MM.1S (cell line): ENCODE measurements around the gene SPIRE2.
"Not testable (repeated sequence)": the region's sequence is repeated elsewhere in the genome, so short reads cannot be mapped to it uniquely, and the experiment has no call there.

ENCODE experiments used
- DNase-seq: peaks from one replicate; pipeline ENCODE4 v3.0.0-alpha.2; 2015
- H2AFZ ChIP-seq: fragments of 300-600 bp; sonication (generic); 2 replicates; pipeline ENCODE4 v1.6.0; 2016; ENCODE audit warnings: antibody characterized with exemption, low read length
- H3F3A ChIP-seq: fragments of 300-600 bp; sonication (generic); 2 replicates; pipeline ENCODE4 v1.6.1; 2016; ENCODE audit warnings: mild to moderate bottlenecking, antibody characterized with exemption, low read length, moderate library complexity, mixed read lengths; ENCODE audit not compliant: insufficient read depth
- H3K27ac ChIP-seq: fragments of 300-600 bp; sonication (generic); 2 replicates; pipeline ENCODE4 v1.5.1; 2016; ENCODE audit warnings: mild to moderate bottlenecking, low read length
- H3K27me3 ChIP-seq: fragments of 300-600 bp; sonication (generic); replicated peaks from 2 replicates; pipeline ENCODE4 v1.6.0; 2016; ENCODE audit warnings: low read length; ENCODE audit not compliant: insufficient read depth
- H3K36me3 ChIP-seq: fragments of 300-600 bp; sonication (generic); replicated peaks from 2 replicates; pipeline ENCODE4 v1.6.1; 2016; ENCODE audit warnings: mild to moderate bottlenecking, low read length, mixed read lengths; ENCODE audit not compliant: insufficient read depth
- H3K4me1 ChIP-seq: fragments of 300-600 bp; sonication (generic); 2 replicates; pipeline ENCODE4 v1.6.1; 2016; ENCODE audit warnings: low read length, mixed read lengths
- H3K4me2 ChIP-seq: fragments of 300-600 bp; sonication (generic); 2 replicates; pipeline ENCODE4 v1.6.0; 2016; ENCODE audit warnings: low read depth, low read length
- H3K4me3 ChIP-seq: fragments of 300-600 bp; sonication (generic); 2 replicates; pipeline ENCODE4 v1.5.1; 2016; ENCODE audit warnings: low read length, mixed read lengths
- H3K79me2 ChIP-seq: fragments of 300-600 bp; sonication (generic); 2 replicates; pipeline ENCODE4 v1.6.1; 2016; ENCODE audit warnings: mixed run types, low read length, mixed read lengths
- H3K9ac ChIP-seq: fragments of 300-600 bp; sonication (generic); 2 replicates; pipeline ENCODE4 v1.6.1; 2016; ENCODE audit warnings: low read length, mixed read lengths
- H3K9me2 ChIP-seq: fragments of 300-600 bp; sonication (generic); replicated peaks from 2 replicates; pipeline ENCODE4 v1.6.1; 2016; ENCODE audit warnings: mild to moderate bottlenecking, low read length, mixed read lengths; ENCODE audit not compliant: insufficient read depth
- H3K9me3 ChIP-seq: fragments of 300-600 bp; sonication (generic); replicated peaks from 2 replicates; pipeline ENCODE4 v1.6.1; 2016; ENCODE audit warnings: mild to moderate bottlenecking, low read length, mixed read lengths; ENCODE audit not compliant: insufficient read depth
- H4K20me1 ChIP-seq: fragments of 300-600 bp; sonication (generic); 2 replicates; pipeline ENCODE4 v1.6.1; 2016; ENCODE audit warnings: mild to moderate bottlenecking, low read length, moderate library complexity, mixed read lengths; ENCODE audit not compliant: insufficient read depth
- EZH2 ChIP-seq: fragments of 300-600 bp; sonication (generic); optimal IDR thresholded peaks from 2 replicates; pipeline ENCODE3; 2017; ENCODE audit warnings: low read depth, mild to moderate bottlenecking, antibody characterized with exemption, low read length, mixed read lengths
- EZH2phosphoT487 ChIP-seq: fragments of 300-600 bp; sonication (generic); IDR thresholded peaks from 2 replicates; pipeline ENCODE4 v1.6.1; 2018; ENCODE audit warnings: antibody characterized with exemption, low read length
- TF ChIP-seq, protein P1 (sequence below): fragments of 300-600 bp; sonication (generic); IDR thresholded peaks from 2 replicates; pipeline ENCODE4 v1.5.1; 2016; ENCODE audit warnings: antibody characterized with exemption, low read length, mixed read lengths

SPIRE2 gene

DNA sequence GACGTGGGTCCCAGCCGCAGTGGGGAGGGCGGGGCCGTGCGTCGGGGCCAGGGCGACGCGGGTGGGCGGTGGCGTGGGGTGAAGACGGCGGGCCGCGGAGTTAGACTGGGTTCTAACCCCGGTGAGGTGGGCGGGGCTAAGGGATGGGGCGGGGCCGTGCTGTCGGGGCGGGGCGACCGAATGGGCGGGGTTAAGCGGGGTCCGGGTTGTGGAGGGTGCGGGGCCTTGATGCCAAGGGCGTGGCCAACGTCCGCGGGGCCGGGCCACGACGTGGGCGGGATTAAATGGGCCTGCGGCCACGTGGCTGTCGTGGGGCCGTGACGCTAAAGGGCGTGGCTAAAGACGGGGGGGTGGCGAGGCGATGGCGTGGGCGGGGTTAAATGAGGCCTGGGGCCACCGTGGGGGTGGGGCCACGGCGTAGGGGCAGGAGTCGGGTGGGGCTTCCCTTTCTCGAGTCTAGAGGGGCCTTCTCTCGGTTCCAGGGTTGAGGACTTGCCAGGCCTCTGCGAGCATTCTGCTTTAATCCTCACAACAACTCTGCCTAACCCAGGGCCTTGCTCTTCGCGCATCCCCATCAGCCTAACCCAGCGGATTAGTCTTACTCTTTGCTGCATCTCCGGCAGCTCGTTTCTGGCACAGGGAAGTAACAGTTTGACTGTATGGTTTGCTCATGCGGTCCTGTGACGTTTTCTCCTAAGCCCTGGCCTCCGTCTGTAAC, 45.9 kb downstream of the SPIRE2 start:
- Histone ChIP-seq H3K4me3 (peak overlapping the region; percentile 75), H3K9me2 (no peaks in the 10 kb centered on the region), H2AFZ (no peak overlapping the region), H3K4me2 (peak overlapping the region; percentile 47; the same call in 1 of the 2 replicates), H3K9me3 (no peaks in the 10 kb centered on the region), H3K79me2 (peaks cover 43% of the 10 kb centered on the region), H3K4me1 (0 out of 2 replicates have a peak, but pooled peaks cover 3% of the 10 kb centered on the region), H3F3A (0 out of 2 replicates have a peak, but pooled peaks cover 5% of the 10 kb centered on the region), H3K27me3 (no peaks in the 10 kb centered on the region), H3K27ac (peak overlapping the region; percentile 98; the same call in 1 of the 2 replicates), H3K9ac (peak overlapping the region; percentile 93), H3K36me3 (no peaks in the 10 kb centered on the region), H4K20me1 (no peaks in the 10 kb centered on the region)
- TF ChIP-seq EZH2phosphoT487 (no peak), EZH2 (no peak)
- TF ChIP-seq, protein P1, sequence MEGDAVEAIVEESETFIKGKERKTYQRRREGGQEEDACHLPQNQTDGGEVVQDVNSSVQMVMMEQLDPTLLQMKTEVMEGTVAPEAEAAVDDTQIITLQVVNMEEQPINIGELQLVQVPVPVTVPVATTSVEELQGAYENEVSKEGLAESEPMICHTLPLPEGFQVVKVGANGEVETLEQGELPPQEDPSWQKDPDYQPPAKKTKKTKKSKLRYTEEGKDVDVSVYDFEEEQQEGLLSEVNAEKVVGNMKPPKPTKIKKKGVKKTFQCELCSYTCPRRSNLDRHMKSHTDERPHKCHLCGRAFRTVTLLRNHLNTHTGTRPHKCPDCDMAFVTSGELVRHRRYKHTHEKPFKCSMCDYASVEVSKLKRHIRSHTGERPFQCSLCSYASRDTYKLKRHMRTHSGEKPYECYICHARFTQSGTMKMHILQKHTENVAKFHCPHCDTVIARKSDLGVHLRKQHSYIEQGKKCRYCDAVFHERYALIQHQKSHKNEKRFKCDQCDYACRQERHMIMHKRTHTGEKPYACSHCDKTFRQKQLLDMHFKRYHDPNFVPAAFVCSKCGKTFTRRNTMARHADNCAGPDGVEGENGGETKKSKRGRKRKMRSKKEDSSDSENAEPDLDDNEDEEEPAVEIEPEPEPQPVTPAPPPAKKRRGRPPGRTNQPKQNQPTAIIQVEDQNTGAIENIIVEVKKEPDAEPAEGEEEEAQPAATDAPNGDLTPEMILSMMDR: no peak
- peak; percentile 82 for DNase-seq

GRCh38 chr16:89879123-89879522, 50.8 kb downstream of the SPIRE2 start:
- H2AFZ ChIP-seq, H3K27me3 ChIP-seq, H3K9ac ChIP-seq, H4K20me1 ChIP-seq, H3K4me3 ChIP-seq, H3K9me2 ChIP-seq, H3K36me3 ChIP-seq, H3K9me3 ChIP-seq, H3K27ac ChIP-seq, H3K4me2 ChIP-seq, DNase-seq: not testable (repeated sequence)
- H3F3A ChIP-seq: peaks cover 17% of the 10 kb centered on the region
- H3K79me2 ChIP-seq: peaks cover 76% of the 10 kb centered on the region
- peaks cover 10% of the 10 kb centered on the region for H3K4me1 ChIP-seq

DNA sequence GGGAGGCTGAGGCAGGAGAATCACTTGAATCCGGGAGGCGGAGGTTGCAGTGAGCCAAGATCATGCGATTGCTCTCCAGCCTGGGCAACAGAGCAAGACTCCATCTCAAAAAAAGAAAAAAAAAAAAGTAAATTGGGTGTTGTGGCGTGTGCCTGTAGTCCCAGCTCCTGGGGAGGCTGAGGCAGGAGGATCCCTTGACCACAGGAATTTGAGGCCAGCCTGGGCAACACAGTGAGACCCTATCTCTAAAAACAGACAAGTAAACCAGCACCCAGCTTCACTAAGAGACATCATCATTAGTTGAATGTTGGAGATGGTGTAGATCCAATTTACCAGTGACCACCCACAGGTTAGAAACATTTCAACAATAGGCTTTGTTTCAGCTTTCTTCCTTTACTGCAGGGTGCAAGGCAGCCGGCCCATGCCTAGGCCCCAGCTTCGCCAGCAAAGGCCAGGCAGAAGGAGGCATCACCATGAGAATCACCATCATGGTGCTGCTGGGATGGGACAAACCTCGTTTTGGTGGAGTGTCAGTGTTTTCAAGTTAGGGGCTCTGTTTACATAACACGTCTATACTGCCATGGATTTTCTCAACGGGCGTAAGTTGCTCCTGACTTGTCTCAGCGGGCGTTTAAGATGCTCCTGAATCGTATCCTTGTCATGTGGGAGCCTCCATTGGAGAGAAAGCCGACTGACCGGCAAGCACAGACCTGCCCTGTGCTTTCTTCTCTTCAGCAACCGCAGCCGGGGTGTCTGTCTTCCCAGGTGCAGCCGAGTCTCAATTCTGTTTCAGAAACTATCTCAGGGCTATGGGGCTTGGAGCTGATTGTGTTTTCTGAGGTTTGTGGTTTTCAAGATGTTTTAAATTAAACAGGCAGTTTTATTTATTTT, 52.4 kb downstream of the SPIRE2 start:
- H3K9me3 ChIP-seq: no peaks in the 10 kb centered on the region
- no peak overlapping the region for H3K9ac ChIP-seq
- no peaks in the 10 kb centered on the region for H4K20me1 ChIP-seq
- peak; percentile 67 for DNase-seq
- H3K36me3 ChIP-seq: no peaks in the 10 kb centered on the region
- no peaks in the 10 kb centered on the region for H3K9me2 ChIP-seq
- peak overlapping the region; percentile 67; the same call in 1 of the 2 replicates for H3K27ac ChIP-seq
- H3K4me2 ChIP-seq: peak overlapping the region; percentile 45; the same call in 1 of the 2 replicates
- H2AFZ ChIP-seq: no peak overlapping the region
- peaks cover 63% of the 10 kb centered on the region for H3K79me2 ChIP-seq
- no peak for TF ChIP-seq EZH2
- no peak for TF ChIP-seq EZH2phosphoT487
- TF ChIP-seq, protein P1: no peak
- H3K4me3 ChIP-seq: no peak overlapping the region
- no peaks in the 10 kb centered on the region for H3K27me3 ChIP-seq
- H3K4me1 ChIP-seq: peaks cover 10% of the 10 kb centered on the region
- peaks cover 12% of the 10 kb centered on the region for H3F3A ChIP-seq
